Measurements from ENCODE around the gene FBXW8. TPM values are rescaled to one million over a fixed set of nuclear protein-coding genes. Genes with fewer than 3 reads are reported as not detected.
"Not testable (repeated sequence)": the region's sequence is repeated elsewhere in the genome, so short reads cannot be mapped to it uniquely, and the experiment has no call there.

FBXW8 gene
- total RNA-seq, 4 donors from 2014 or later: 8.9 to 21.6 (median 12.2) TPM

- no peak for ATAC-seq (ENCODE audit: low FRiP score)
- no peak for DNase-seq (ENCODE audit: low spot score)
- TF ChIP-seq CTCF (IDR thresholded peaks at IDR 0.05): no peak
These were observed 141.8 kb downstream of the FBXW8 start for GRCh38 chr12:117052386-117053049.

DNA sequence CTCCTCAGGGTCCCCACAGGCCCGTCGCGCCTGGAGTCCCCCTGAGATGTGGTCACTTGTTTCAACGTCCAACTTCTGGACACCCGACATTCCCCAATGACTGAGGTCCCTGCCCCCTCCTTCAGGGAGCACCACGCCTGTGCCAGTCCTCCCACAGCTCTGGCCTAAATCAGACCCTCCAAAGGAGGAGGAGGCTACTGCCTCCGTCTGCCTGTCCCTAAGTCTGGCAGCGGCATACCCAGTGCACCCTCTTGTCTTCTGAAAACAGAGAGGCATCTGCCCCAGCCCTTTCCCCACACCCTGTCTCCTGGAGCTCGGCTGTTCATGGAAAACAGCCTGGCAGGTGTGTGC, 142.3 kb downstream of the FBXW8 start:
- ATAC-seq (ENCODE audit: low FRiP score): no peak
- no peak for DNase-seq (ENCODE audit: low spot score)
- no peak for TF ChIP-seq CTCF (IDR thresholded peaks at IDR 0.05)

GRCh38 chr12:117053597-117054201, 142.9 kb downstream of the FBXW8 start:
- DNase-seq (ENCODE audit: low spot score) (no peak), ATAC-seq (ENCODE audit: low FRiP score) (no peak)
- TF ChIP-seq CTCF (IDR thresholded peaks at IDR 0.05): no peak

GRCh38 chr12:117054279-117054678, 143.5 kb downstream of the FBXW8 start:
- no peak for TF ChIP-seq CTCF (IDR thresholded peaks at IDR 0.05)
- no peak for DNase-seq (ENCODE audit: low spot score)
- ATAC-seq (ENCODE audit: low FRiP score): no peak

- DNase-seq (ENCODE audit: low spot score); ATAC-seq (ENCODE audit: low FRiP score): not testable (repeated sequence)
These were observed 146.9 kb downstream of the FBXW8 start for GRCh38 chr12:117057626-117058025.

GRCh38 chr12:117058442-117059072, 147.8 kb downstream of the FBXW8 start:
- ATAC-seq (ENCODE audit: low FRiP score): no peak
- DNase-seq (ENCODE audit: low spot score): no peak
- no peak for TF ChIP-seq CTCF (IDR thresholded peaks at IDR 0.05)

- TF ChIP-seq CTCF (IDR thresholded peaks at IDR 0.05): no peak
- DNase-seq (ENCODE audit: low spot score) (no peak), ATAC-seq (ENCODE audit: low FRiP score) (no peak)
These were observed 148.4 kb downstream of the FBXW8 start for GRCh38 chr12:117059156-117059555.

All from omental fat pad (tissue), 4 donors.